Measurements from ENCODE around the gene TRIM66.
A peak's percentile ranks its signal among the peaks of the same experiment; 100 is the strongest.

DNA sequence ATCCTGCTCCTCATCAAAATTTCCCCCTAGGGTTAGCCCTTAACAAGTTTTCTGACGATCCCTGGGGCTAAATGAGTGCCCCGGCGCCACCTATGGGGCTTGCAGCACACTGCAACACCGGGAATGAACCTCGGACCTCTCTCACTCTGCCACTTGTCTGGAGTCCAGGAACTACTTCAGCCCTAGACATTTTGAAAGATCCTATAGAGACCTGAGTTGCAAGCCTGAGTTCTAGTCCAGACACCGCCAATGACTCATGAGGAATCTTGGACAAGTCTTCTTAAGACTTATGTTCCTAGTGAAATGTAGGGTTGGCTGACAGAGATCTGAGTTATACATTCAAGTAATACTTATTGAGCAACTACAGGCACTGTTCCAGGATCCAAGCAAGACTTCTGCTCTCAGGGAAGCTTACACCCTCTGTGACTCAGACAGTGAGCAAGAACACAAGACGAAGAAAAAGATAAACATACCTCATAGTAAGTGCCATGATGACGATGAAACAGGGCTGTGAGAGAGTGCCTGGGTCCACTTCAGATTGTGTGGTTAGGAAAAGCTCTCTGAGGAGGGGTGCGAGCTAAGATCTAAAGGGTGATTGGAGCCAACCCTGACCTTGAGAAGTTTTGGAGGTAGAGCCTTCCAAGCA is 78.3 kb downstream of the TRIM66 start:
- TF ChIP-seq, protein P1, sequence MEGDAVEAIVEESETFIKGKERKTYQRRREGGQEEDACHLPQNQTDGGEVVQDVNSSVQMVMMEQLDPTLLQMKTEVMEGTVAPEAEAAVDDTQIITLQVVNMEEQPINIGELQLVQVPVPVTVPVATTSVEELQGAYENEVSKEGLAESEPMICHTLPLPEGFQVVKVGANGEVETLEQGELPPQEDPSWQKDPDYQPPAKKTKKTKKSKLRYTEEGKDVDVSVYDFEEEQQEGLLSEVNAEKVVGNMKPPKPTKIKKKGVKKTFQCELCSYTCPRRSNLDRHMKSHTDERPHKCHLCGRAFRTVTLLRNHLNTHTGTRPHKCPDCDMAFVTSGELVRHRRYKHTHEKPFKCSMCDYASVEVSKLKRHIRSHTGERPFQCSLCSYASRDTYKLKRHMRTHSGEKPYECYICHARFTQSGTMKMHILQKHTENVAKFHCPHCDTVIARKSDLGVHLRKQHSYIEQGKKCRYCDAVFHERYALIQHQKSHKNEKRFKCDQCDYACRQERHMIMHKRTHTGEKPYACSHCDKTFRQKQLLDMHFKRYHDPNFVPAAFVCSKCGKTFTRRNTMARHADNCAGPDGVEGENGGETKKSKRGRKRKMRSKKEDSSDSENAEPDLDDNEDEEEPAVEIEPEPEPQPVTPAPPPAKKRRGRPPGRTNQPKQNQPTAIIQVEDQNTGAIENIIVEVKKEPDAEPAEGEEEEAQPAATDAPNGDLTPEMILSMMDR (IDR thresholded peaks at IDR 0.05): peak; percentile 17 to 63 (median 40)
- TF ChIP-seq POLR2AphosphoS5 (IDR thresholded peaks at IDR 0.05): peak; percentile 90

Data from gastroesophageal sphincter (tissue), 3 donors.